Stimulated activated naive CD8-positive, alpha-beta T cell treated with anti-CD3 and anti-CD28 coated beads, Interleukin-15, Interleukin-2, amounts not matched to agents 100 U/mL and 50 U/mL, for 24 hours (primary cell): ENCODE data around the gene MAGEL2.
A peak's percentile ranks its signal among the peaks of the same experiment; 100 is the strongest.

Source experiments
- ATAC-seq: fragments of 150-1000 bp; cut with Tn5 transposase; one replicate; pipeline ENCODE4 v1.10.0; 2021
- DNase-seq: peaks from one replicate; pipeline ENCODE4 v3.0.0; 2021

MAGEL2 gene

GRCh38 chr15:23647421-23648370, at the start of gene MAGEL2:
Gene MAGEL2 (minus strand): TSS chr15:23647867. CDS start chr15:23647742, 125 bp downstream.
- no peak for DNase-seq
- no peak for ATAC-seq

- DNase-seq = no peak
- ATAC-seq = no peak
Measured at GRCh38 chr15:23695282-23695681, 47.6 kb upstream of the MAGEL2 start.

GRCh38 chr15:23694592-23694991, 46.9 kb upstream of the MAGEL2 start:
- ATAC-seq = no peak
- no peak for DNase-seq

GRCh38 chr15:23690450-23690852, 42.8 kb upstream of the MAGEL2 start:
- ATAC-seq (no peak), DNase-seq (no peak)

GRCh38 chr15:23690015-23690414, 42.3 kb upstream of the MAGEL2 start:
- DNase-seq (no peak), ATAC-seq (no peak)

GRCh38 chr15:23687143-23687470, 39.4 kb upstream of the MAGEL2 start, which contains the start of gene NDN:
Gene NDN (minus strand): TSS chr15:23687305. CDS start chr15:23687217, 88 bp downstream.
- no peak for DNase-seq
- ATAC-seq = no peak

GRCh38 chr15:23686466-23687142, 38.9 kb upstream of the MAGEL2 start:
- no peak for ATAC-seq
- DNase-seq = no peak

- DNase-seq (no peak), ATAC-seq (no peak)
Measured at GRCh38 chr15:23671481-23671880, 23.8 kb upstream of the MAGEL2 start.

- ATAC-seq (no peak), DNase-seq (no peak)
Measured at GRCh38 chr15:23670970-23671369, 23.3 kb upstream of the MAGEL2 start.

- no peak for ATAC-seq
Measured at GRCh38 chr15:23663232-23663631, 15.6 kb upstream of the MAGEL2 start.

GRCh38 chr15:23648920-23649515, 1.4 kb upstream of the MAGEL2 start:
- DNase-seq (peak; percentile 46), ATAC-seq (no peak)

More at GRCh38 chr15:23663232-23663631, 15.6 kb upstream of the MAGEL2 start:
- DNase-seq = no peak

GRCh38 chr15:23647001-23647295, 719 bp downstream of the MAGEL2 start:
- ATAC-seq (no peak), DNase-seq (no peak)

- ATAC-seq = no peak
- no peak for DNase-seq
Measured at GRCh38 chr15:23646165-23647000, 1.3 kb downstream of the MAGEL2 start.

- no peak for DNase-seq
- ATAC-seq = no peak
Measured at GRCh38 chr15:23645371-23646164, 2.1 kb downstream of the MAGEL2 start.

GRCh38 chr15:23644829-23645228, 2.8 kb downstream of the MAGEL2 start:
- no peak for DNase-seq
- ATAC-seq = no peak

GRCh38 chr15:23642413-23643044, 5.1 kb downstream of the MAGEL2 start:
- peak; percentile 46 for DNase-seq
- ATAC-seq = no peak

- no peak for ATAC-seq
- no peak for DNase-seq
Measured at GRCh38 chr15:23634181-23634580, 13.5 kb downstream of the MAGEL2 start.

GRCh38 chr15:23629234-23629805, 18.3 kb downstream of the MAGEL2 start:
- DNase-seq = no peak
- ATAC-seq = no peak

GRCh38 chr15:23628612-23629233, 18.9 kb downstream of the MAGEL2 start:
- no peak for DNase-seq
- ATAC-seq = no peak

GRCh38 chr15:23616536-23616935, 31.1 kb downstream of the MAGEL2 start:
- DNase-seq = no peak
- ATAC-seq = no peak
